Heart left ventricle (tissue), 13 donors: ENCODE measurements around the gene HSH2D.

ENCODE experiments used
- CTCF ChIP-seq, 12 donors: fragments of 200-600 bp; sonication (generic) in 4 of 12; IDR thresholded peaks; one replicate each; pipeline versions ENCODE4 v1.5.0 to v1.8.0; 2018 to 2022; ENCODE audit warnings: antibody characterized with exemption in 12 of 12, mild to moderate bottlenecking in 5 of 12
- POLR2A ChIP-seq, 2 donors: fragments of 450-650 bp; IDR thresholded peaks; one replicate each; pipeline ENCODE4 v1.6.1; 2017; ENCODE audit warnings: antibody characterized with exemption in 2 of 2, mild to moderate bottlenecking in 2 of 2, moderate library complexity in 2 of 2
- donor health status: ischemic (EF 13 %, LVEDD 7.1; RV severe dilation, severe dysfunction).
- donor health status: DM: no; HTN: yes; CAD: no.
- donor health status: DM: no; HTN: no; CAD: no.
- donor health status: ischemic (EF 25% LVEDD 6.9; RV normal size, moderate dysfunction).
- donor health status: ischemic (EF 25% LVEDD 5.7; RV mildly dilated, moderate dysfunction).
- donor health status: ischemic (EF 35%, LVEDD 5.7; RV mildly dilated, moderate dysfunction).
- donor health status: nonischemic (EF 11% LVEDD 7.7; RV severe dilation, severe dysfunction).
- donor health status: DM: yes; HTN: yes; CAD: no.
- donor health status: PGD.
- donor health status: ischemic (EF 29% LVEDD 5.4; RV normal size, mild dysfunction).
- donor health status: nonischemic (EF 23%, LVEDD 6.1; RV moderate dilation, normal function).

DNA sequence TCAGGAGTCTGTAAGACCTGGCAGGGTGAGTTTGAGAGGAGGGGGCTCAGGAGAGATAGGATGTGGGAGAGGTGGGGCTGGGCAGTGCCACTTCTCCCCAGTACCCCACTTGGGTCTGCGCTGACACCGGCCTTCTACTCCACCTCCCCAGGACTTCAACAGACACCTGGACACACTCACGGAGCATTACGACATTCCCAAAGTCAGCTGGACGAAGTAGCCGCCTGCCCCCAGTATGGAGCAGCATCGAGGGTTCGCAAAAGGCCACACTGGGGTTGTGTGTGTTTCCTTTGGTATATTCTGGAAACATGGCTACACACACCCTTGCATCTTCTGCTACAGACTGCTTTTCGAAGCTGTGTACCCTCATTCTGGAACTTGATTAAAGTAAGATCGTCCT, 47.3 kb downstream of the HSH2D start:
- TF ChIP-seq POLR2A (IDR thresholded peaks at IDR 0.05) (no peak), CTCF (IDR thresholded peaks at IDR 0.05) (no peak)
